Upper lobe of left lung (tissue), 6 donors: ENCODE measurements around the gene SLC7A14. TPM values are rescaled to one million over a fixed set of nuclear protein-coding genes. Genes with fewer than 3 reads are reported as not detected.

Experiments
- ATAC-seq, 2 donors: fragments of 200-7000 bp; cut with Tn5 transposase; one replicate each; pipeline ENCODE4 v1.9.1; 2022; ENCODE audit warnings: mild to moderate bottlenecking in 2 of 2, moderate library complexity in 2 of 2; ENCODE audit not compliant: low FRiP score in 2 of 2
- DNase-seq, 2 donors: peaks; one replicate each; pipeline ENCODE4 v3.0.0-alpha.2; 2019 to 2020
- H3K27ac ChIP-seq, 4 donors: fragments of 200-600 bp; sonication (generic); one replicate each; pipeline ENCODE4 v1.5.1; 2016 to 2019
- H3K27me3 ChIP-seq, 4 donors: fragments of 200-600 bp; sonication (generic); one replicate each; pipeline ENCODE4 v1.5.1; 2017 to 2019
- H3K36me3 ChIP-seq, 4 donors: fragments of 200-600 bp; sonication (generic); one replicate each; pipeline ENCODE4 v1.5.1; 2016 to 2019
- H3K4me1 ChIP-seq, 4 donors: fragments of 200-600 bp; sonication (generic); one replicate each; pipeline ENCODE4 v1.5.1; 2018 to 2019
- H3K4me3 ChIP-seq, 4 donors: fragments of 200-600 bp; sonication (generic); one replicate each; pipeline ENCODE4 v1.5.1; 2017 to 2019; ENCODE audit warnings: mild to moderate bottlenecking in 2 of 4, moderate library complexity in 1 of 4
- H3K9me3 ChIP-seq, 4 donors: fragments of 200-600 bp; sonication (generic); one replicate each; pipeline ENCODE4 v1.5.1; 2018 to 2019
- CTCF ChIP-seq, 6 experiments: fragments of 450-650 bp in 4 of 6; fragments of 200-600 bp in 2 of 6; sonication (generic) in 2 of 6; IDR thresholded peaks; one replicate each; pipeline ENCODE4 v1.5.1; 2016 to 2019; ENCODE audit warnings: antibody characterized with exemption in 6 of 6
- EP300 ChIP-seq, 4 donors: sonication (generic); formaldehyde crosslinking; IDR thresholded peaks; one replicate each; pipeline ENCODE4 v1.5.1; 2017; ENCODE audit warnings: antibody characterized with exemption in 4 of 4, control low read depth in 2 of 4
- POLR2A ChIP-seq, 4 donors: fragments of 450-650 bp; IDR thresholded peaks; one replicate each; pipeline ENCODE4 v1.5.1; 2016 to 2017; ENCODE audit warnings: antibody characterized with exemption in 4 of 4, mild to moderate bottlenecking in 2 of 4
- POLR2AphosphoS5 ChIP-seq, 2 donors: sonication (generic); formaldehyde crosslinking; IDR thresholded peaks; one replicate each; pipeline ENCODE4 v1.5.1; 2017; ENCODE audit warnings: antibody characterized with exemption in 2 of 2
- WGBS, 2 donors: methylation state at CpG; one replicate each; pipeline ENCODE4 v1.1.5; 2017 to 2018; 5-methylcytosine and 5-hydroxymethylcytosine counted together
- total RNA-seq, 6 donors: library from RNA; depleted of rRNA in 4 of 6; stranded (reverse); fragments of >200 nt in 4 of 6; gene quantifications; one replicate each; pipeline versions ENCODE4 v1.1.0 to v1.2.1, GENCODE V29; 2016 to 2021
- donor health status: DM: no; HTN: no; CAD: no; lungs with moderate emphysema.
- donor health status: DM: no; HTN: yes; CAD: no; lungs with severe emphysema.

Gene SLC7A14
- total RNA-seq, 6 donors from 2014 or later, result 0.03 TPM; not detected in 5

GRCh38 chr3:170524073-170524472, 61.8 kb downstream of the SLC7A14 start:
- H3K4me1 ChIP-seq, result no peaks in the 10 kb centered on the region
- H3K27me3 ChIP-seq, result no peaks in the 10 kb centered on the region
- H3K4me3 ChIP-seq, result no peak overlapping the region
- ATAC-seq (no peak), DNase-seq (no peak)
- H3K9me3 ChIP-seq, result no peaks in the 10 kb centered on the region
- H3K27ac ChIP-seq, result no peak overlapping the region
- H3K36me3 ChIP-seq, result no peaks in the 10 kb centered on the region
- no peak for TF ChIP-seq POLR2A (IDR thresholded peaks at IDR 0.05)

- WGBS, 2 donors, result 57 to 58% methylated on average over 2 of the region's 2 CpGs
- Histone ChIP-seq H3K4me1 (no peaks in the 10 kb centered on the region), H3K27me3 (no peaks in the 10 kb centered on the region), H3K36me3 (no peaks in the 10 kb centered on the region), H3K27ac (no peak overlapping the region), H3K9me3 (no peaks in the 10 kb centered on the region), H3K4me3 (no peak overlapping the region)
- ATAC-seq, result no peak
- no peak for TF ChIP-seq POLR2AphosphoS5 (IDR thresholded peaks at IDR 0.05)
- TF ChIP-seq POLR2A (IDR thresholded peaks at IDR 0.05), result no peak
- TF ChIP-seq EP300 (IDR thresholded peaks at IDR 0.05), result no peak
- no peak for TF ChIP-seq CTCF (IDR thresholded peaks at IDR 0.05)
- DNase-seq, result no peak
These were observed 62.6 kb downstream of the SLC7A14 start for GRCh38 chr3:170523248-170523647.

- no peaks in the 10 kb centered on the region for H3K9me3 ChIP-seq
- no peak for TF ChIP-seq POLR2A (IDR thresholded peaks at IDR 0.05)
- no peak for TF ChIP-seq EP300 (IDR thresholded peaks at IDR 0.05)
- no peak for TF ChIP-seq CTCF (IDR thresholded peaks at IDR 0.05)
- no peak for TF ChIP-seq POLR2AphosphoS5 (IDR thresholded peaks at IDR 0.05)
- no peak overlapping the region for H3K4me3 ChIP-seq
- no peaks in the 10 kb centered on the region for H3K36me3 ChIP-seq
- H3K4me1 ChIP-seq, result no peaks in the 10 kb centered on the region
- H3K27me3 ChIP-seq, result no peaks in the 10 kb centered on the region
- ATAC-seq (no peak), DNase-seq (no peak)
- WGBS, 2 donors, result 45 to 49% methylated on average over 2 of the region's 2 CpGs
- no peak overlapping the region for H3K27ac ChIP-seq
These were observed 63.7 kb downstream of the SLC7A14 start for GRCh38 chr3:170522201-170522600.

DNA sequence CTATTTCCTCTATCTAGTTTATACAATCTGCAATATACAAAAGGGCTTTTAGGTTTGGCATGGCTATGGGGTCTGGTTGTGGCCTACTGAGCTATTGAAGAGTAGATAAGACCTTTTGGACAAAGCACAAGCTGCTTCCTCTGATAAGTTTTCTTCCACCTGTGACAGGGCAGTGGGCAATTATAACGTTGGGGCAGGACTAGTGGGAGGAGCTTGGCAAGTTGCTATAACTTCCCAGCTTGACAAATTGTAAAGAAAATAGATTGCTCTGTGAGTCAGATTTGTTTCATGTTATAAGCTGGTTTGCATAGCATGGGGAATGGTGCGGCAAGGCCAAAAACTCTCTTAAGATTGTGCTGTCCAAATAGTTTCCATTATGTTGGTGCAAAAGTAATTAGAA, 64.9 kb downstream of the SLC7A14 start:
- ATAC-seq (no peak), DNase-seq (no peak)
- no peak for TF ChIP-seq POLR2AphosphoS5 (IDR thresholded peaks at IDR 0.05)
- Histone ChIP-seq H3K27ac (no peak overlapping the region), H3K36me3 (no peaks in the 10 kb centered on the region), H3K4me1 (no peaks in the 10 kb centered on the region), H3K9me3 (no peaks in the 10 kb centered on the region), H3K4me3 (no peak overlapping the region), H3K27me3 (no peaks in the 10 kb centered on the region)
- 47 to 48% methylated on average over 2 of the region's 2 CpGs for WGBS, 2 donors

DNA sequence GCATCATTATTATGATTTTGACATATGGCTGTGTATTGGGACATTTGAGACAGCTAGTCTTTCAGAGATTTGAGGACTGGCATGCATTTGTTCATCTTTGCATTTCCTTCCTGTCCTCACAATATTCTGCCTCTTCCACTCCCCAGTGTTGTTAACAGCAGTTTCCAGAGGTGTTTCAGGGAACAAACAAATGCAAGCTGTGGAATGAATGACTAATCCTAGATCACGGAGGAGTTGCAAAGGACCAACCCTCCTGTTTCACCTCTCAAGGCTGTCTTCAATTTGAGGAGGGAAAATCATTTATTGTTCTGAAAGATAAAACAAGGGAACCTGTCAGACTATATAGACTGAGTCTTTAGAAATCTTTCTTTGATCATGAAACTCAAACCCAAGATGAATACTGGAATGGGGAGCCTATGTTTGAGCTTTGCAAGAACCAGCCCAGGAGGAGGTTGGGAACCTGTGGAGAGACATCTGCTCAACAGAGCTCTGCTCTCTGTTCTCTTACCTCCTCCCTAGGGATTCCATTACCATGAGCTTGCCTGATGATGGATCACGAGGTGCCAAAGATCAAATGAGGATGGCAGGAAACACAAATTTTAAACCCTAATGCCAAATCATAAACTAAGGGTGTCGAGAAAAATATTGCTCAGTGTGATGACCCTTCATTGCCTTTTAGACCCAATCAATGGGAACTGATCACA, 68.5 kb downstream of the SLC7A14 start:
- no peaks in the 10 kb centered on the region for H3K4me1 ChIP-seq
- DNase-seq (no peak), ATAC-seq (no peak)
- WGBS, 2 donors, result 74 to 75% methylated on average over 3 of the region's 3 CpGs
- H3K4me3 ChIP-seq, result no peak overlapping the region
- H3K27ac ChIP-seq, result no peak overlapping the region
- no peak for TF ChIP-seq EP300 (IDR thresholded peaks at IDR 0.05)
- TF ChIP-seq POLR2A (IDR thresholded peaks at IDR 0.05), result no peak
- no peak for TF ChIP-seq POLR2AphosphoS5 (IDR thresholded peaks at IDR 0.05)
- no peak for TF ChIP-seq CTCF (IDR thresholded peaks at IDR 0.05)
- H3K9me3 ChIP-seq, result no peaks in the 10 kb centered on the region
- H3K36me3 ChIP-seq, result no peaks in the 10 kb centered on the region
- no peaks in the 10 kb centered on the region for H3K27me3 ChIP-seq

GRCh38 chr3:170513642-170514041, 72.2 kb downstream of the SLC7A14 start:
- Histone ChIP-seq H3K4me3 (no peak overlapping the region), H3K36me3 (no peaks in the 10 kb centered on the region), H3K9me3 (no peaks in the 10 kb centered on the region), H3K27me3 (no peaks in the 10 kb centered on the region), H3K4me1 (no peaks in the 10 kb centered on the region), H3K27ac (no peak overlapping the region)
- DNase-seq (no peak), ATAC-seq (no peak)
- TF ChIP-seq EP300 (IDR thresholded peaks at IDR 0.05), result no peak
- no peak for TF ChIP-seq POLR2AphosphoS5 (IDR thresholded peaks at IDR 0.05)
- TF ChIP-seq CTCF (IDR thresholded peaks at IDR 0.05), result no peak
- TF ChIP-seq POLR2A (IDR thresholded peaks at IDR 0.05), result no peak
- 63 to 71% methylated on average over 2 of the region's 2 CpGs for WGBS, 2 donors
